Testis (tissue), 2 donors: ENCODE measurements around the gene DHX8.

Experiments used
- CTCF ChIP-seq, 3 experiments: fragments of 450-650 bp in 2 of 3; fragments of 200-600 bp in 1 of 3; sonication (generic) in 1 of 3; IDR thresholded peaks; one replicate each; pipeline ENCODE4 v1.5.1; 2016 to 2019; ENCODE audit warnings: antibody characterized with exemption in 3 of 3, mild to moderate bottlenecking in 2 of 3, moderate library complexity in 1 of 3
- POLR2A ChIP-seq: fragments of 450-650 bp; IDR thresholded peaks from one replicate; pipeline ENCODE4 v1.6.1; 2017; ENCODE audit warnings: antibody characterized with exemption, mild to moderate bottlenecking, moderate library complexity

GRCh38 chr17:43558805-43559160 lies 75.0 kb downstream of the DHX8 start:
- TF ChIP-seq CTCF (IDR thresholded peaks at IDR 0.05) (no peak), POLR2A (no peak)
